GM23248 (cell line): ENCODE results near the gene CYP51A1.

Experiments used
- EZH2 ChIP-seq: fragments of 200-600 bp; sonication (generic); IDR thresholded peaks from 2 replicates; pipeline ENCODE4 v1.6.1; 2018; ENCODE audit warnings: antibody characterized with exemption, mild to moderate bottlenecking; ENCODE audit not compliant: insufficient read depth, poor library complexity, severe bottlenecking
- EZH2phosphoT487 ChIP-seq: fragments of 200-600 bp; sonication (generic); IDR thresholded peaks from 2 replicates; pipeline ENCODE4 v1.6.1; 2018; ENCODE audit warnings: antibody characterized with exemption, moderate library complexity, mild to moderate bottlenecking, low read depth; ENCODE audit not compliant: insufficient read depth

DNA sequence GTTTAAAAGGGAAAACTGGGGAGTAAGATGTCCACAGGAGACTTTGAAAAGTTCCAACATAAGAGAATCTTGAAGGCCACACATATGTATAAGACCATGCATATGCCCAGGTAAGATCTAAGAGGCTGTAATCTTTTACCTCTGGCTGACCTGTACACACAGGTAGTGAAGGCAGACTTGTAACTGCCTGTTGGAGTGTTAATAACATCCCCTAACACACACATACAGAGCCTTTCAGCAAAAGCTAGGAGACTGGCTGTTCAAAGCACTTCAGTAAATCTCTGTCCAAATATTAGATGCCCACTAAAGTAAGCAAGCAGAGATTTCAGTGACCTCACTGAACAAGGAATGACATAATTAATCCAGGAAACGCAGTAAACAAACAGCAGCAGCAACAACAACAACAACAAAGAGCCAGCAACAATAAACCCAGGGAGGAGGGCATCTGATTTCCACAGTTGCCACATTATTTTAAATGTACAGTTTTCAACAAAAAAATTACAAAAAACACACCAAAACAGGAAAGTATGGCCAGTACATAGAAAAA is 15.0 kb downstream of the CYP51A1 start:
- TF ChIP-seq EZH2 (no peak), EZH2phosphoT487 (no peak)
